ENCODE measurements around the gene NADK.

DNA sequence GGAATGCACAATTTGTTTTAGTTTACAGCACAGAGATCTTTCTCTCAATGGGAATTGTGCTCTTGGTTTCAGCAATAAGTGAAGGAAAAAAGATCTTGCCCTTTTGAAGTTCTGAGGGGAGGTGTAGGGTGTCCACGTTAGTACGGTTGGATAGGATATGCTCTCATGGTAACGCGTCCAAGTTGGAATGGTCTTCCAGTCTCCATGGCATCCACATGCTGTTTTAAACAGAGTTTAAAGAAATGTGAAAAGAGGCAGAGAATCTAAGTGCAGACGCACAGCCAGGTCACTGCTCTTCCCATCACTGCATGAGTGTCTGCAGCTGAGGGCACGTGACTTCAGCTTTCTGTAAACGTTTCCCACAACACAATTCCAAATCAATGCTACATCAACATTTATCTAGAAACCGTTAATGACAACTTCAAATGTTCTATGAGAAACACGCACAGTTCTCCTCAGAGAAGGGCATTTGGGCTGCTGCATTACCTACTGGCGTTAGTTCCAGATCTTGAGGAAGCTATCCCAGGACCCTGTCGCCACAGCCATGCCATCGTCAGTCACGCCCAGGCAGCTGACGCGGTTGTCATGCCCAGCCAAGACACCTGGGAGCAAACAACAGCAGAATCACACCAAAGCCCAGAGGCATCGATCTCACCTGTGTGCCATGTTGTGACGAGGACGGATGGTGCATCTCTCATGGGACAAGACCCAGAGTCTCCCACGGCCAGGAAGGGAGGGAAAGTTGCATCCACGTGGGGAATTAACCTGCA is 8.8 kb upstream of the NADK start:
- TF ChIP-seq, protein P1, sequence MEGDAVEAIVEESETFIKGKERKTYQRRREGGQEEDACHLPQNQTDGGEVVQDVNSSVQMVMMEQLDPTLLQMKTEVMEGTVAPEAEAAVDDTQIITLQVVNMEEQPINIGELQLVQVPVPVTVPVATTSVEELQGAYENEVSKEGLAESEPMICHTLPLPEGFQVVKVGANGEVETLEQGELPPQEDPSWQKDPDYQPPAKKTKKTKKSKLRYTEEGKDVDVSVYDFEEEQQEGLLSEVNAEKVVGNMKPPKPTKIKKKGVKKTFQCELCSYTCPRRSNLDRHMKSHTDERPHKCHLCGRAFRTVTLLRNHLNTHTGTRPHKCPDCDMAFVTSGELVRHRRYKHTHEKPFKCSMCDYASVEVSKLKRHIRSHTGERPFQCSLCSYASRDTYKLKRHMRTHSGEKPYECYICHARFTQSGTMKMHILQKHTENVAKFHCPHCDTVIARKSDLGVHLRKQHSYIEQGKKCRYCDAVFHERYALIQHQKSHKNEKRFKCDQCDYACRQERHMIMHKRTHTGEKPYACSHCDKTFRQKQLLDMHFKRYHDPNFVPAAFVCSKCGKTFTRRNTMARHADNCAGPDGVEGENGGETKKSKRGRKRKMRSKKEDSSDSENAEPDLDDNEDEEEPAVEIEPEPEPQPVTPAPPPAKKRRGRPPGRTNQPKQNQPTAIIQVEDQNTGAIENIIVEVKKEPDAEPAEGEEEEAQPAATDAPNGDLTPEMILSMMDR (conservative IDR thresholded peaks at IDR 0.05; ENCODE audit: low read depth, low read length): no peak
- no peak for TF ChIP-seq EZH2 (IDR thresholded peaks at IDR 0.05; ENCODE audit: borderline replicate concordance, low read depth, low read length, poor library complexity, severe bottlenecking)

Measured in A673 (cell line).